C4-2B (cell line): ENCODE data around the gene PTPN5.
A peak's percentile ranks its signal among the peaks of the same experiment; 100 is the strongest.

Experiments
- H3K27ac ChIP-seq: fragments of 450-650 bp; 2 replicates; pipeline ENCODE4 v1.5.1; 2017
- CTCF ChIP-seq: fragments of 450-650 bp; conservative IDR thresholded peaks from 2 replicates; pipeline ENCODE4 v1.5.1; 2017; ENCODE audit warnings: mild to moderate bottlenecking
- ZFX ChIP-seq: fragments of 450-650 bp; IDR thresholded peaks from 2 replicates; pipeline ENCODE4 v1.6.1; 2017

PTPN5 gene

DNA sequence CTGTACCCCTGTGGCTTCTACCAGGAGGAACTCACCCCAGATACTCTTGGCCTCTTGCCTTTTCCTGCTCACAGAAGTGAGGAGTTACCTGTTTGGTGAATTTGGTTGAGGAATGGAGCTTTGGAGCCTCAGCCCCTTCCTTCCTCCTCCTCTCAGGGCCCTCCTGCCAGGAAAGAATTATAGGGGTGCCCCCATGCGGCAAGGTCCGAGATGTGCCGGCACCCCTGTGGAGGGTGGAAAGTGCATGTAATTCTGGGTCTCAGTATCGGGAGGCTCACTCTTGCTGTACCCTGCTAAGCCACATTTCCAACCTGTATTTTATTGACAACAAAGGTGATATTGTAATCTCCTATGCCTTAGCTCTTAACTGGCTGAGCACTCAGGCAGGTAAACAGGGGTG is 51.9 kb downstream of the PTPN5 start:
- no peak for TF ChIP-seq ZFX
- TF ChIP-seq CTCF: no peak
- no peak overlapping the region for H3K27ac ChIP-seq

DNA sequence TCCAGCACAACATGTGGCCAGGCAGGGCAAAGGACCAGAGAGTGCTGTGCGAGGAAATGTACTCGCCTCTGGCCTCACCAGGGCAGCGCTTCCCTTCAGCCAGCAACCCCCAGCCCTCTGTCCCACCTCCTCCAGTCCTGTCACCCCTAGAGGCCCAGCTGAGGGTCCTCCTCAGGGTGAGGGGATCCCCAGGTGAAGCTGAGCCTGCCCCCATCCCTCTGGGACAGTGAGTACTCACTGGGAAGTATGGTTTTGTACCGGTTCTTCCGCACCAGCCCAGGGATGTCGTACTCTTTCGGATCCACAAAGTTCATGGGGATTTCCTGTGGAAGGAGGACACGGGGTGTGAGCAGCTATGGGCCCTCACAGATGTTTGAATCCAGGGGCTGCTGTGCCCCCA is 54.0 kb downstream of the PTPN5 start:
- TF ChIP-seq CTCF: no peak
- no peak for TF ChIP-seq ZFX
- H3K27ac ChIP-seq: no peak overlapping the region

- no peak for TF ChIP-seq ZFX
- H3K27ac ChIP-seq: no peak overlapping the region
These were observed 54.9 kb downstream of the PTPN5 start for GRCh38 chr11:18736590-18737148.

DNA sequence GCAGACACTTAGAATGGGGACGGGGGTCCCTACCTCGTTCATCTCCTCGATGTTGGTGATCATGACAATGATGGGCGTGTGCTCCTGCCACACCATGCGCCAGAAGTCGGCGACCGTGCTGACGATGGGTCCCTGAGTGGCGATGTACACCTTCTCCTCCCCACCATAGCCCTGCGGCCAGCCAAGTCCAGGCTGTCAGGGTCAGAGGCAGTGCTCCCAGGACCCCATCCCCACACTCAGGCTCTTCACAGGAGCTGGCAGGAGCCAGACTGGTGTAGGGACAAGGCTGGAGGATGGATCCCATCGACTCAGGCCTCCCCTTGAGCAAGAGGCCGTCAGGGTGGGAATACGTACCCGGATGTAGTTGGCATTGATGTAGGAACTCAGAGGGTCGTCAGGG is 58.4 kb downstream of the PTPN5 start:
- no peak overlapping the region for H3K27ac ChIP-seq
- TF ChIP-seq CTCF (no peak), ZFX (no peak)

GRCh38 chr11:18731949-18732821 is 59.4 kb downstream of the PTPN5 start:
- no peak overlapping the region for H3K27ac ChIP-seq
- TF ChIP-seq ZFX: no peak
- peak; percentile 98 for TF ChIP-seq CTCF

DNA sequence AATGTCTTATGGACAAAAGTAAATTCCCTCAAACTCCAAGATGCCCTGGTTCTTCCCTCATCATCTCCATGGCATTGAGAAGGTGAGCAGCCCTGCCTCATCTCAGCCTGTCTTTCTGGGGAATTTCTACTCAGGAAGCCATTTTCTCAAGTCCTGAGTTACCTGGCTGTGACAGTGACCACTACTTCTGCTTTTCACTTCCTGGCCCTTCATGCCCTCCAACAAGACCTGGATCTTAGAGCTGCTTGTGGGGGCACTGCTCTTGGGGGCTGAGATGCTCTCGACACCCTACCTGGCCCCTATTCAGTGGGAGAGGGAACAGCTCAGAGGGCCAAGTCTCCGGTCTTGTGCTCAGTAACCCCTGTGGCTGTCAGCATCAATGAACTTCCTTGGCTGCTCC is 60.2 kb downstream of the PTPN5 start:
- no peak for TF ChIP-seq ZFX
- TF ChIP-seq CTCF: no peak
- no peak overlapping the region for H3K27ac ChIP-seq

DNA sequence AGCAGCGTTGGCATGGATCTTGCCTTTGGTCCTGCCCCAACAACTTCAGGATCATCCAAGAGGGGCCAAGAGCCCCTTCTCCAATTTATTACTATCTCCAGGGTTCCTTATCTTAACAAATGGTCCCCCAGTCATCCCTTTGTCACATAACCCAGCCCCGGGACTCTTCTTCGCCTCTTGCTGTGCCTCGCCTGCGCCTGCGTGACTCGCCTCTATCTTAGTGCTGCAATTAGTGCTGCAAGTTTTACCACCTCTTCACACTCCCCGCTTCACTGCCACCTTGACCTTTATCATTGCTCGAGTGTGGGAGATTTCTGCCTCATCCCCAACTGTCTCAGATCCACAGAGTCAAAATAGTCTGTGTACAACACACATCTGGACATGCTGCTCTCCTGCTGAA is 61.6 kb downstream of the PTPN5 start:
- TF ChIP-seq CTCF: no peak
- TF ChIP-seq ZFX: no peak
- no peak overlapping the region for H3K27ac ChIP-seq
